CD4-positive, alpha-beta T cell treated with Interleukin-6 at 100 ng/mL for 8 hours (primary cell): ENCODE measurements around the gene PRR20G.
"Not testable (repeated sequence)": the region's sequence is repeated elsewhere in the genome, so short reads cannot be mapped to it uniquely, and the experiment has no call there.

Experiments
- DNase-seq: peaks from one replicate; pipeline ENCODE4 v3.0.0-alpha.2; 2020; ENCODE audit warnings: mixed read lengths, low spot score

PRR20G gene

GRCh38 chr3:127287840-127288239 lies at the start of gene PRR20G:
Gene PRR20G, minus strand, starts transcription at chr3:127288046. Its CDS starts 681 bp downstream, at chr3:127287365.
- no peak for DNase-seq

- DNase-seq = no peak
Observed at GRCh38 chr3:127337001-127337400, 49.2 kb upstream of the PRR20G start.

GRCh38 chr3:127336101-127336500 lies 48.3 kb upstream of the PRR20G start:
- no peak for DNase-seq

GRCh38 chr3:127330385-127330784 lies 42.5 kb upstream of the PRR20G start:
- DNase-seq = no peak

GRCh38 chr3:127329631-127330285 lies 41.9 kb upstream of the PRR20G start:
- no peak for DNase-seq

- DNase-seq = no peak
Observed at GRCh38 chr3:127328421-127328820, 40.6 kb upstream of the PRR20G start.

- DNase-seq = no peak
Observed at GRCh38 chr3:127326341-127326740, 38.5 kb upstream of the PRR20G start.

- DNase-seq = no peak
Observed at GRCh38 chr3:127325629-127325961, 37.7 kb upstream of the PRR20G start.

GRCh38 chr3:127324913-127325628 lies 37.2 kb upstream of the PRR20G start:
- no peak for DNase-seq

GRCh38 chr3:127324076-127324475 lies 36.2 kb upstream of the PRR20G start:
- no peak for DNase-seq

GRCh38 chr3:127323581-127323980 lies 35.7 kb upstream of the PRR20G start:
- DNase-seq = no peak

GRCh38 chr3:127321371-127321770 lies 33.5 kb upstream of the PRR20G start:
- DNase-seq = no peak

GRCh38 chr3:127320529-127321121 lies 32.8 kb upstream of the PRR20G start:
- DNase-seq = no peak

- DNase-seq = no peak
Observed at GRCh38 chr3:127316685-127317084, 28.8 kb upstream of the PRR20G start.

- no peak for DNase-seq
Observed at GRCh38 chr3:127312818-127313217, 25.0 kb upstream of the PRR20G start.

- DNase-seq = not testable (repeated sequence)
Observed at GRCh38 chr3:127308821-127309220, 21.0 kb upstream of the PRR20G start.

GRCh38 chr3:127307916-127308315 lies 20.1 kb upstream of the PRR20G start:
- no peak for DNase-seq

GRCh38 chr3:127307112-127307835 lies 19.4 kb upstream of the PRR20G start:
- no peak for DNase-seq

- no peak for DNase-seq
Observed at GRCh38 chr3:127306361-127307111, 18.7 kb upstream of the PRR20G start.

GRCh38 chr3:127305499-127306060 lies 17.7 kb upstream of the PRR20G start:
- no peak for DNase-seq

- no peak for DNase-seq
Observed at GRCh38 chr3:127304121-127304744, 16.4 kb upstream of the PRR20G start.
